AG09309 (cell line): ENCODE results near the gene SCG3.

Experiments used
- DNase-seq: peaks from one replicate; pipeline ENCODE4 v3.0.0-alpha.2; 2010; ENCODE audit warnings: low read depth
- H3K4me3 ChIP-seq: 2 replicates; pipeline ENCODE4 v1.5.1; 2011; ENCODE audit warnings: mild to moderate bottlenecking, low read depth, low read length, moderate library complexity; ENCODE audit not compliant: control insufficient read depth
- CTCF ChIP-seq: IDR thresholded peaks from 2 replicates; pipeline ENCODE4 v1.5.1; 2011; ENCODE audit warnings: mild to moderate bottlenecking, low read depth, low read length, inconsistent platforms; ENCODE audit not compliant: insufficient read depth, control insufficient read depth; ENCODE audit errors: missing control alignments

The SCG3 gene

GRCh38 chr15:51669381-51669780, 11.9 kb upstream of the SCG3 start:
- no peak for TF ChIP-seq CTCF
- DNase-seq, result no peak
- no peak overlapping the region for H3K4me3 ChIP-seq

- H3K4me3 ChIP-seq, result no peak overlapping the region
- no peak for TF ChIP-seq CTCF
- no peak for DNase-seq
These were observed 9.1 kb upstream of the SCG3 start for GRCh38 chr15:51672155-51672687.

GRCh38 chr15:51672913-51673857, 8.1 kb upstream of the SCG3 start:
- TF ChIP-seq CTCF, result no peak
- no peak for DNase-seq
- no peak overlapping the region for H3K4me3 ChIP-seq

GRCh38 chr15:51675234-51675633, 6.1 kb upstream of the SCG3 start:
- H3K4me3 ChIP-seq, result no peak overlapping the region
- TF ChIP-seq CTCF, result no peak
- DNase-seq, result no peak

GRCh38 chr15:51677021-51677420, 4.3 kb upstream of the SCG3 start:
- no peak for TF ChIP-seq CTCF
- no peak for DNase-seq

GRCh38 chr15:51677452-51677851, 3.9 kb upstream of the SCG3 start:
- TF ChIP-seq CTCF, result no peak
- no peak overlapping the region for H3K4me3 ChIP-seq
- DNase-seq, result no peak

More at GRCh38 chr15:51677021-51677420, 4.3 kb upstream of the SCG3 start:
- H3K4me3 ChIP-seq, result no peak overlapping the region
